ENCODE data around the gene TRAK1.

- TF ChIP-seq SUZ12 (IDR thresholded peaks at IDR 0.05), result no peak
- no peak for TF ChIP-seq ELF4 (IDR thresholded peaks at IDR 0.05)
- no peak for TF ChIP-seq TARDBP (IDR thresholded peaks at IDR 0.05)
Observed at GRCh38 chr3:42127226-42127625, 36.1 kb downstream of the TRAK1 start.

Data from HEK293T (cell line).